ES-I3 (cell line): ENCODE data around the gene LAPTM4A.

ENCODE experiments used
- H3K36me3 ChIP-seq: 2 replicates; pipeline ENCODE4 v1.6.1; 2013; ENCODE audit warnings: mild to moderate bottlenecking, low read length, control low read depth, moderate library complexity; ENCODE audit not compliant: insufficient read depth
- H3K4me1 ChIP-seq: 2 replicates; pipeline ENCODE4 v1.6.1; 2013; ENCODE audit warnings: mild to moderate bottlenecking, control low read depth, low read length; ENCODE audit not compliant: insufficient read depth
- H3K9ac ChIP-seq: 2 replicates; pipeline ENCODE4 v1.6.1; 2013; ENCODE audit warnings: low read depth, mild to moderate bottlenecking, low read length, moderate library complexity
- H3K9me3 ChIP-seq: 2 replicates; pipeline ENCODE4 v1.6.1; 2013; ENCODE audit warnings: mild to moderate bottlenecking, low read length, moderate library complexity; ENCODE audit not compliant: control insufficient read depth, insufficient read depth

Gene LAPTM4A

DNA sequence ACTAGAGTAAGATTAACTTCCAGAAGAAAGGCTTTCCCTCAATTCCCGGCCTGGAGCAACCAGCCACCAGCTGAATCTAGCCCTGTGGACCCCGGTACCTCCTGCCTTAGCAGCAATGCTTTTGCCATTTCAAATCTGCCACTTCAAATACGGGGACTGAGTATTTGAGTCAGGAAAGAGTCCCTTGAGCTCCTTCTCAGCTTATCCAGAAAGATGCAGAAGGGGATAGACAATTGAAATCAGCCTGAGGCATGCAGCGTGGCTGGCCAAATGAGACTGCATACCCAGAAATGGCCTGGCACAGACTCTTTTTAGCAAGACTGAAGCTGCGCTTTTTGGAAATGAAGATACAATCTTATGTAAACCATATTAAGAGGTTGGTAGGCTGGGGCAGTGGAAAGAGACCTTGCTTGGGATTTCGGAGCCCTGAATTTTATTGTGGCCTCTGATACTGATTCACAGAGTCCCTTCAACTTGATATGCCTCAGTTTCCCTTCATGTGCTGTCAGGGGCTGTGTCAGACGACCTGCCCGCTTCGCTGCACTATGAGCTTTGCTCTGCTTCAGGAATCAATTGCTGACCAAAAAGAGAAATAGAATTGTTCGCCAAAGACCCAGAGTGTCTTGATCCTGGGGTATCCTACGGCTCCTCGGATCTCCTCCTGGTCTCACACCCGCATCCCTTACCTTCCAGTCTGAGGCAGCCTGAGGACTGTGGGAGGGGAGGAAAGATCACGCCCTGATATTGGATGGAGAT lies 40.0 kb downstream of the LAPTM4A start:
- Histone ChIP-seq H3K9me3 (no peaks in the 10 kb centered on the region), H3K9ac (peak overlapping the region; percentile 72; the same call in 1 of the 2 replicates), H3K36me3 (no peaks in the 10 kb centered on the region), H3K4me1 (peaks cover 10% of the 10 kb centered on the region)

DNA sequence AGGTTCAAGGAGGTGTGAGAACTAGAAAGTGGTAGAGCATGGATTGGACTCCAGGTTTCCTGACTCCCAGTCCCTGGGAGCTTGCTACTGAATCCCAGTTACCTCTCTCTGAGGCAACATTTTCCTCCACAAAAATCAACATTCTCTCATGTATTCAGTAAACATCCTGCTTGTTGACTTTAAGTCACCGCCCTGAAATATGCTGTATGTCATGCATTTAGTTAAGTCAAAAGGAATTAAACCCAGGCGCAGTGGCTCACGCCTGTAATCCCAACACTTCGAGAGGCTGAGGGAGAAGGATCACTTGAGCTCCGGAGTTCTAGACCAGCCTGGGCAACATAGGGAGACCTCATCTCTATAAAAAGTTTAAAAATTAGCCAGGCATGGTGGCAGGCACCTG lies 42.7 kb downstream of the LAPTM4A start:
- Histone ChIP-seq H3K9me3 (no peaks in the 10 kb centered on the region), H3K36me3 (no peaks in the 10 kb centered on the region), H3K4me1 (peaks cover 8% of the 10 kb centered on the region), H3K9ac (no peak overlapping the region)

- Histone ChIP-seq H3K9ac (no peak overlapping the region), H3K4me1 (no peaks in the 10 kb centered on the region), H3K36me3 (no peaks in the 10 kb centered on the region), H3K9me3 (no peaks in the 10 kb centered on the region)
These were observed 45.4 kb downstream of the LAPTM4A start for GRCh38 chr2:20005891-20006470.

GRCh38 chr2:20005067-20005627 lies 46.3 kb downstream of the LAPTM4A start:
- no peaks in the 10 kb centered on the region for H3K9me3 ChIP-seq
- no peaks in the 10 kb centered on the region for H3K4me1 ChIP-seq
- H3K9ac ChIP-seq: no peak overlapping the region
- H3K36me3 ChIP-seq: no peaks in the 10 kb centered on the region

- no peaks in the 10 kb centered on the region for H3K4me1 ChIP-seq
These were observed 50.0 kb downstream of the LAPTM4A start for GRCh38 chr2:20001361-20001863.

DNA sequence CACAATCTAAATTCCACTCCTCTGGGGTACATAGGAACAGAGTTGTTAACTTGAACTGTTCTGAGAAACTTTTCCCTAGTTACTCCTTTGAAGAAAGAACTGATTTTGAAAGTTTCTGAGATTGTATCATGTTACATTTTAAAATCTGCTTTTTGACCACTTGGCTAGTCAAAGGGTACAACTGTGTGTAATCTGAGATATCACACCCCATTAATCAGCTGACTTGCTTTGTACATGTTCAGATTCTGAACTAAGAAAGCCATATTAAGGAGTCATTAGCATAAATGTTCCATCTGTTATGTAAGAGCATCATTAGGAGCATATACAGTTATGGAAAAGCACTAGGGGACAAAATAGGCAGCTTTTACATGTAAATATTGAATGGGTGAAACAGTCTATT lies 57.7 kb downstream of the LAPTM4A start:
- no peak overlapping the region for H3K9ac ChIP-seq
- H3K36me3 ChIP-seq: no peaks in the 10 kb centered on the region
- H3K9me3 ChIP-seq: no peaks in the 10 kb centered on the region

More at GRCh38 chr2:20001361-20001863, 50.0 kb downstream of the LAPTM4A start:
- H3K9ac ChIP-seq: no peak overlapping the region
- no peaks in the 10 kb centered on the region for H3K9me3 ChIP-seq
- H3K36me3 ChIP-seq: no peaks in the 10 kb centered on the region

DNA sequence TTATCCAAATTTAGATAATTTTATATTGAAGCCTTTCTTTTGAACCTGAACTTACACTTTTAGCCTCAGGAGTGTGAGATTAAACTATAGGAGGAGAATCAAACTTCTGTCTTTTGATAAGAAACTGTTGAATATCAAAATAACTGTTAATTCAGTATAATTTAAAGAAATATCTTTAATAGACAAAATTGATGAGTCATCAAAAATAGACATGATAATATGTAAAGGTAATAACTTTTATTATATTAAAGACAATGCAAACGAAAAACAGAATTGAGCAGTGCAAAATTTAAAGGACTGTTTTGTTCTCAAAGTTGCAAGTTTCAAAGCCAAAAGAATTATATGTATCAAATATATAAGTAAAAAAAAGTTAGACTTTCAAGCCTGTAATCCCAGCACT lies 59.5 kb downstream of the LAPTM4A start:
- H3K9me3 ChIP-seq: no peaks in the 10 kb centered on the region
- H3K9ac ChIP-seq: no peak overlapping the region
- H3K36me3 ChIP-seq: no peaks in the 10 kb centered on the region
- peaks cover 7% of the 10 kb centered on the region; the same call in 1 of the 2 replicates for H3K4me1 ChIP-seq

More for the DNA sequence above, 57.7 kb downstream of the LAPTM4A start:
- peaks cover 7% of the 10 kb centered on the region; the same call in 1 of the 2 replicates for H3K4me1 ChIP-seq

- peaks cover 7% of the 10 kb centered on the region; the same call in 1 of the 2 replicates for H3K4me1 ChIP-seq
- H3K9me3 ChIP-seq: no peaks in the 10 kb centered on the region
- H3K9ac ChIP-seq: peak overlapping the region; percentile 64
- H3K36me3 ChIP-seq: no peaks in the 10 kb centered on the region
These were observed 61.1 kb downstream of the LAPTM4A start for GRCh38 chr2:19990416-19990728.

- peak within 1 kb of the TSS; percentile 64 for H3K9ac ChIP-seq
- peaks cover 7% of the 10 kb centered on the region; the same call in 1 of the 2 replicates for H3K4me1 ChIP-seq
- no peaks in the 10 kb centered on the region for H3K9me3 ChIP-seq
- H3K36me3 ChIP-seq: no peaks in the 10 kb centered on the region
These were observed 61.6 kb downstream of the LAPTM4A start, which contains the start of gene WDR35 for GRCh38 chr2:19989667-19990415. WDR35 (minus strand) TSS chr2:19990105; CDS start chr2:19990015, 90 bp downstream.

DNA sequence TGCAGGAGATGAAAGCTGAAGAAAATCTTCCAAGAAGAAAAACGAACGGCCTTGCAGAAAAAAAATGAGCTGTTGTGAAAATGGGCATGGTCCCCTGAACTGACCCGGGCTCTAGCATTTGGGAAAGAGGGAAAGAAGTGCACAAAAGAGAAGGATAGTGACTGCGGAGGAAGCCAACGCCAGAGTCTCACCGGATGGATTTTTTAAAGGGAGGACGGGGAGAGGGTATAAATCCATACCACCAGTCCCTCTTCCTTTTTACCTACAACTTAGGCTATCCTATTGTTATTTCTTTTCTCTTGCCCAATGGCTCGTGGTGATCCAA lies 62.1 kb downstream of the LAPTM4A start:
- Histone ChIP-seq H3K9ac (peak overlapping the region; percentile 64), H3K4me1 (peaks cover 7% of the 10 kb centered on the region; the same call in 1 of the 2 replicates), H3K9me3 (no peaks in the 10 kb centered on the region), H3K36me3 (no peaks in the 10 kb centered on the region)

DNA sequence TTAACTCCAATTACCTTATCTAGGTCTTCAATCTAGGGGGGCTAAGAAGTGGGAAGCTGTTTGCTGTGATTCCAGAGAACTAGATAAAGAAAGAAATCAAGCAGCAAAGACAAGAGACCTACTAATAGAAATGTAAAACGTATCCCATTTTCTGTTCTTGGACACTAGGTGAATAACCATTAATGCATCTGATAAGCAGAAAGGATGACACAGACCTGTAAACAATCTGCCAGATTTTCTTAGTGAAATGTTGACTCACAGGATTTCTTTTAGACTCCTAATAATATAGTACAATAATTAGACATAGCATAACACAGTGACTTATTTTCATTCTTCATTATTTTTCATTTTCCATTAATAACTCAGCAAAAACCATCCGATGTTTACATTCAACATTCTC lies 62.8 kb downstream of the LAPTM4A start:
- Histone ChIP-seq H3K9me3 (no peaks in the 10 kb centered on the region), H3K4me1 (peaks cover 7% of the 10 kb centered on the region; the same call in 1 of the 2 replicates), H3K9ac (no peak overlapping the region; the same call in 1 of the 2 replicates), H3K36me3 (no peaks in the 10 kb centered on the region)

DNA sequence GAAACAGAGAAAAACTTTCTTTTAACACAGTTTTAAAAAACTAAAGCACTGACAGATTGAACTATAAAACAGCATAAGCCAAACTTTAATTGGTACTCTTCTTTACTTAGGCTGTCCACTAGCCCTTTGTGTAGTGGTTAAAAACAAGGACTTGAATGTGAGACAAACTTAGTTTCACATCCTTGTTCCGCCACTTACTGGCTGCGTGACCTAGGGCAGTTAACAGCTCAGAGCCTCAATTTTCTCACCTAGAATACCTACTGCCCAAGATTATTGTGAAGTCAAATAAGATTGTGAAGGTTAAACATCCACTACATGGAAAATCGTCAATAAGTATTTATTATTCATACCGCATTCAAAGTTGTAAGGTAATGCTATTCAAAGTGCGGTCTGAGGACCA lies 63.5 kb downstream of the LAPTM4A start:
- no peaks in the 10 kb centered on the region for H3K9me3 ChIP-seq
- H3K36me3 ChIP-seq: no peaks in the 10 kb centered on the region
- H3K4me1 ChIP-seq: peaks cover 7% of the 10 kb centered on the region; the same call in 1 of the 2 replicates
- H3K9ac ChIP-seq: no peak overlapping the region
